ENCODE data around the gene SIGLEC1. TPM values are rescaled to one million over a fixed set of nuclear protein-coding genes. Genes with fewer than 3 reads are reported as not detected.

The SIGLEC1 gene
- total RNA-seq, 4 donors from 2014 or later, result 1.0 to 7.9 (median 3.4) TPM

GRCh38 chr20:3757268-3757667 is 44.9 kb upstream of the SIGLEC1 start:
- Histone ChIP-seq H3K4me1 (no peaks in the 10 kb centered on the region), H3K27ac (peak overlapping the region in 1 of 2 donors; percentile 75), H3K36me3 (no peaks in the 10 kb centered on the region), H3K9me3 (no peaks in the 10 kb centered on the region), H3K27me3 (no peaks in the 10 kb centered on the region), H3K4me3 (no peak overlapping the region)
- DNase-seq, result no peak
- intact Hi-C loops (cut with DNase I; ENCODE audit: low total_unique reads), result no loop called here
- TF ChIP-seq POLR2A (IDR thresholded peaks at IDR 0.05) (no peak), CTCF (IDR thresholded peaks at IDR 0.05) (no peak)

- DNase-seq, result no peak
- Histone ChIP-seq H3K27ac (no peak overlapping the region), H3K4me3 (no peak overlapping the region), H3K4me1 (no peaks in the 10 kb centered on the region), H3K36me3 (no peaks in the 10 kb centered on the region), H3K27me3 (no peaks in the 10 kb centered on the region), H3K9me3 (no peaks in the 10 kb centered on the region)
- TF ChIP-seq CTCF (IDR thresholded peaks at IDR 0.05) (no peak), POLR2A (IDR thresholded peaks at IDR 0.05) (no peak)
- intact Hi-C loops (cut with DNase I; ENCODE audit: low total_unique reads), result no loop called here
These were observed 43.5 kb upstream of the SIGLEC1 start for GRCh38 chr20:3755814-3756480.

- no peak for DNase-seq
- intact Hi-C loops (cut with DNase I; ENCODE audit: low total_unique reads), result no loop called here
- TF ChIP-seq CTCF (IDR thresholded peaks at IDR 0.05) (no peak), POLR2A (IDR thresholded peaks at IDR 0.05) (no peak)
- no peak overlapping the region for H3K27ac ChIP-seq
- H3K9me3 ChIP-seq, result no peaks in the 10 kb centered on the region
- no peaks in the 10 kb centered on the region for H3K36me3 ChIP-seq
- no peak overlapping the region for H3K4me3 ChIP-seq
- no peaks in the 10 kb centered on the region for H3K27me3 ChIP-seq
- H3K4me1 ChIP-seq, result no peaks in the 10 kb centered on the region
These were observed 42.9 kb upstream of the SIGLEC1 start for GRCh38 chr20:3755269-3755668.

- no peaks in the 10 kb centered on the region for H3K4me1 ChIP-seq
- no peaks in the 10 kb centered on the region for H3K27me3 ChIP-seq
- no peaks in the 10 kb centered on the region for H3K9me3 ChIP-seq
- no peak overlapping the region for H3K27ac ChIP-seq
- intact Hi-C loops (cut with DNase I; ENCODE audit: low total_unique reads), result no loop called here
- no peak overlapping the region for H3K4me3 ChIP-seq
- no peaks in the 10 kb centered on the region for H3K36me3 ChIP-seq
- TF ChIP-seq CTCF (IDR thresholded peaks at IDR 0.05) (no peak), POLR2A (IDR thresholded peaks at IDR 0.05) (no peak)
- no peak for DNase-seq
These were observed 41.9 kb upstream of the SIGLEC1 start for GRCh38 chr20:3754276-3754630.

- DNase-seq, result no peak
- Histone ChIP-seq H3K27me3 (no peaks in the 10 kb centered on the region), H3K4me3 (no peak overlapping the region), H3K36me3 (no peaks in the 10 kb centered on the region), H3K27ac (peak overlapping the region in 1 of 2 donors; percentile 42), H3K4me1 (no peaks in the 10 kb centered on the region), H3K9me3 (no peaks in the 10 kb centered on the region)
- TF ChIP-seq POLR2A (IDR thresholded peaks at IDR 0.05), result no peak
- TF ChIP-seq CTCF (IDR thresholded peaks at IDR 0.05), result no peak
- intact Hi-C loops (cut with DNase I; ENCODE audit: low total_unique reads), result no loop called here
These were observed 41.3 kb upstream of the SIGLEC1 start for GRCh38 chr20:3753501-3754275.
